Gastrocnemius medialis (tissue), 4 donors: Measurements from ENCODE around the gene MAN2A1. TPM values are rescaled to one million over a fixed set of nuclear protein-coding genes. Genes with fewer than 3 reads are reported as not detected.

ENCODE experiments used
- ATAC-seq, 2 donors: fragments of 150-250 bp; one replicate each; pipeline ENCODE4 v1.9.1; 2016
- DNase-seq, 2 donors: peaks; one replicate each; pipeline ENCODE4 v3.0.0-alpha.2; 2019
- H3K27ac ChIP-seq, 4 donors: fragments of 200-600 bp; sonication (generic); 1 replicate in 1 of 4; 2 replicates in 3 of 4; pipeline ENCODE4 v1.5.1; 2016 to 2018; ENCODE audit warnings: mild to moderate bottlenecking in 2 of 4, moderate library complexity in 1 of 4
- H3K27me3 ChIP-seq, 3 donors: fragments of 200-600 bp; sonication (generic) in 2 of 3; 1 replicate in 1 of 3; 2 replicates in 2 of 3; pipeline versions ENCODE4 v1.5.1 to v1.6.0; 2016 to 2019; ENCODE audit warnings: mild to moderate bottlenecking in 1 of 3, moderate library complexity in 1 of 3
- H3K36me3 ChIP-seq, 2 donors: fragments of 200-600 bp; sonication (generic) in 1 of 2; one replicate each; pipeline ENCODE4 v1.5.1; 2017 to 2018
- H3K4me1 ChIP-seq, 2 donors: fragments of 200-600 bp; sonication (generic) in 1 of 2; one replicate each; pipeline ENCODE4 v1.5.1; 2016 to 2017; ENCODE audit warnings: mild to moderate bottlenecking in 2 of 2
- H3K4me3 ChIP-seq, 4 donors: fragments of 200-600 bp; sonication (generic) in 3 of 4; 1 replicate in 1 of 4; 2 replicates in 3 of 4; pipeline ENCODE4 v1.5.1; 2016 to 2019; ENCODE audit warnings: mild to moderate bottlenecking in 2 of 4
- H3K9me3 ChIP-seq, 3 donors: fragments of 200-600 bp; sonication (generic) in 2 of 3; 1 replicate in 1 of 3; 2 replicates in 2 of 3; pipeline ENCODE4 v1.5.1; 2016 to 2019
- POLR2A ChIP-seq, 2 donors: fragments of 450-650 bp; IDR thresholded peaks; one replicate each; pipeline ENCODE4 v1.6.1; 2017; ENCODE audit warnings: antibody characterized with exemption in 2 of 2, mild to moderate bottlenecking in 2 of 2, moderate library complexity in 2 of 2
- in situ Hi-C, 4 donors: fragments of 200-750 bp; cut with MboI; loops; one replicate each; pipeline versions ENCODE4 v1.15.0 to v1.8.0; 2017; ENCODE audit warnings: low sequenced_read_pairs in 4 of 4
- intact Hi-C: fragments of 100-400 bp; cut with DNase I; formaldehyde crosslinking; loops from one replicate; pipeline ENCODE4 v1.15.1; 2023; ENCODE audit warnings: low total_unique reads
- total RNA-seq, 4 donors: library from RNA; depleted of rRNA; stranded (reverse); fragments of >200 nt; gene quantifications; one replicate each; pipeline versions ENCODE4 v1.1.0 to v1.2.3, GENCODE V29; 2016
- TF ChIP-seq, protein P1 (sequence below), 5 experiments: fragments of 450-650 bp in 3 of 5; fragments of 200-600 bp in 2 of 5; sonication (generic) in 2 of 5; IDR thresholded peaks in 4 of 5; conservative IDR thresholded peaks in 1 of 5; 1 replicate in 4 of 5; 2 replicates in 1 of 5; pipeline ENCODE4 v1.5.1; 2016 to 2019; ENCODE audit warnings: antibody characterized with exemption in 5 of 5, mild to moderate bottlenecking in 3 of 5, moderate library complexity in 3 of 5

Gene MAN2A1
- total RNA-seq, 4 donors from 2014 or later = 15.0 to 28.6 (median 19.8) TPM

DNA sequence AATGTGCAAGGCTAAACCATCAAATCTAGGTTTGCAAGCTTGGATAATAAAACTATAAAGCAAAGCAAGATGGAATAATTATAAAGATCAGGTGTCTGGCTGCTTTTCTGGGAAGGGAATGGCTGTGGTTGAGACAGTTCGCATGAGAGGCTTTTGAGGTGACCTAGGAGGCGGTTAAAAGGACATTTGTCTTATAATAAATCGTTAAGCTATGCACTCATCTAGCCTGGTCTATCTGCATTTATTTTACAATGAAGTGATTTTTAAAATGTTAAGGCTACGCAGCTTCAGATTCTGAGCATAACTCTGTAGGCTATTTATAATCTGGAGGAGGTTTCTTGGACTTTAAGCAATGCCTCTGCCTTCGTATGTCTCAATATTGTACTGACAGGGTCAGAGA lies 29.4 kb upstream of the MAN2A1 start:
- ATAC-seq = no peak
- Histone ChIP-seq H3K9me3 (no peaks in the 10 kb centered on the region), H3K4me1 (no peaks in the 10 kb centered on the region), H3K27me3 (no peaks in the 10 kb centered on the region), H3K27ac (no peak overlapping the region), H3K4me3 (no peak overlapping the region), H3K36me3 (no peaks in the 10 kb centered on the region)
- no peak for TF ChIP-seq POLR2A (IDR thresholded peaks at IDR 0.05)
- TF ChIP-seq, protein P1, sequence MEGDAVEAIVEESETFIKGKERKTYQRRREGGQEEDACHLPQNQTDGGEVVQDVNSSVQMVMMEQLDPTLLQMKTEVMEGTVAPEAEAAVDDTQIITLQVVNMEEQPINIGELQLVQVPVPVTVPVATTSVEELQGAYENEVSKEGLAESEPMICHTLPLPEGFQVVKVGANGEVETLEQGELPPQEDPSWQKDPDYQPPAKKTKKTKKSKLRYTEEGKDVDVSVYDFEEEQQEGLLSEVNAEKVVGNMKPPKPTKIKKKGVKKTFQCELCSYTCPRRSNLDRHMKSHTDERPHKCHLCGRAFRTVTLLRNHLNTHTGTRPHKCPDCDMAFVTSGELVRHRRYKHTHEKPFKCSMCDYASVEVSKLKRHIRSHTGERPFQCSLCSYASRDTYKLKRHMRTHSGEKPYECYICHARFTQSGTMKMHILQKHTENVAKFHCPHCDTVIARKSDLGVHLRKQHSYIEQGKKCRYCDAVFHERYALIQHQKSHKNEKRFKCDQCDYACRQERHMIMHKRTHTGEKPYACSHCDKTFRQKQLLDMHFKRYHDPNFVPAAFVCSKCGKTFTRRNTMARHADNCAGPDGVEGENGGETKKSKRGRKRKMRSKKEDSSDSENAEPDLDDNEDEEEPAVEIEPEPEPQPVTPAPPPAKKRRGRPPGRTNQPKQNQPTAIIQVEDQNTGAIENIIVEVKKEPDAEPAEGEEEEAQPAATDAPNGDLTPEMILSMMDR (IDR thresholded peaks at IDR 0.05 in 4 of 5, conservative IDR thresholded peaks at IDR 0.05 in 1 of 5) = no peak
- in situ Hi-C loops (no loop called here), intact Hi-C loops (no loop called here)
- no peak for DNase-seq

DNA sequence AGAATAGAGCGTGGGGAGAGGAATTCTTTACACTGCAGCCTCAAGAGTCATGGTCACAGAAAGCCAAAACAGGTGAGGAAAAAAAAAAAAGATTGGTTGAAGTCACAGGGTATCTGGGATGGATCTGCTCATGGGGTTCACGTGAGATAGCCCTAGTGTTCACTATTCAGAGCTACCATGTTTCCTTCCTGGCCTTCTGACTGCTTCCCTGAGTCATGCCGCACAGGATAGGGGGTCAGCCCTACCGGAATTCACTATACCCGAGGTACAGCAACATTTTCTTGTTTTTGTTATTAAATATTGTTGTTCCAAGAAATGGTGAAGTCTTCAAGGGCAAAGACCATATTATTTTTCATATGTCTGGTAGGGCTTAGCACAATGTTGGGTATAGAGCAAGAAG lies 21.5 kb upstream of the MAN2A1 start:
- no peak for TF ChIP-seq POLR2A (IDR thresholded peaks at IDR 0.05)
- TF ChIP-seq, protein P1 (IDR thresholded peaks at IDR 0.05 in 4 of 5, conservative IDR thresholded peaks at IDR 0.05 in 1 of 5) = no peak
- ATAC-seq = no peak
- in situ Hi-C loops = no loop called here
- Histone ChIP-seq H3K9me3 (no peaks in the 10 kb centered on the region), H3K27ac (no peak overlapping the region), H3K27me3 (no peaks in the 10 kb centered on the region), H3K4me3 (no peak overlapping the region), H3K36me3 (no peaks in the 10 kb centered on the region), H3K4me1 (no peaks in the 10 kb centered on the region)
- intact Hi-C loops = no loop called here
- no peak for DNase-seq

DNA sequence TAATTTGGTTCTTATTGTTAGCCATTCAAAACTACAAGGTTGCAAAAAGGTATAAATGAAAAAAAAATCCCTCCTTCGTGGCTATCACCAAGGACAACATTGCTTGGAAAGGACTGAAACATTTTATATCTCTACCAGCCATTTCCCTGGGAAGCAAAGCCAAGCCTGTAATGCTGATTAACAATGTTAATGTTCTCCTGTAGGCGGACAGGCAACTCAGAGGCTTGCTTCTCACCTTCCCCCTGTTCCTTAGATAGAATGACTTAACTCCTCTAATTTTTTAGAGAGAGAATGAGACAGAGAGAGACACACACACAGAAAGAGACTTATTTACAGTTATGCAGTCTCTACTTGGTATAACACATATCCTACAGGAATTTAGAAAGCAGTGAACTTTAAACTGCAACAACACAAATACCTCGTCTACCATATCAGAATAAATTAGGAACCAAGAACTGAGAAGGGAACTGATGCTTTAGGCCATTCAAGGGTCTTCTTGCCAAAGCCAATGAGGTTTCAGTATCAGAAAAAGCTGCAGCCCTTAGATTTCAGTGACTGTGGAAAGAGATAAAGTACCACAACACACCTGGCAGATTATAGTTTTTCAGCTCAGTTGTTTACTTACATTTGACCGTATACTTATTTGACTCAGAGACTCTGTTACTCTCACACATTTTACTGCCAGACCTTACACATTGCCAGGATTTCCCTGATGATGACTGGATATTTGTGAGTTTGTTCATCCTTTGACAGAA lies 20.9 kb upstream of the MAN2A1 start:
- H3K4me3 ChIP-seq = no peak overlapping the region
- TF ChIP-seq, protein P1 (IDR thresholded peaks at IDR 0.05 in 4 of 5, conservative IDR thresholded peaks at IDR 0.05 in 1 of 5) = no peak
- no peak for TF ChIP-seq POLR2A (IDR thresholded peaks at IDR 0.05)
- H3K27me3 ChIP-seq = no peaks in the 10 kb centered on the region
- in situ Hi-C loops = no loop called here
- intact Hi-C loops = no loop called here
- DNase-seq (no peak), ATAC-seq (no peak)
- H3K27ac ChIP-seq = no peak overlapping the region
- no peaks in the 10 kb centered on the region for H3K9me3 ChIP-seq
- no peaks in the 10 kb centered on the region for H3K36me3 ChIP-seq
- no peaks in the 10 kb centered on the region for H3K4me1 ChIP-seq

DNA sequence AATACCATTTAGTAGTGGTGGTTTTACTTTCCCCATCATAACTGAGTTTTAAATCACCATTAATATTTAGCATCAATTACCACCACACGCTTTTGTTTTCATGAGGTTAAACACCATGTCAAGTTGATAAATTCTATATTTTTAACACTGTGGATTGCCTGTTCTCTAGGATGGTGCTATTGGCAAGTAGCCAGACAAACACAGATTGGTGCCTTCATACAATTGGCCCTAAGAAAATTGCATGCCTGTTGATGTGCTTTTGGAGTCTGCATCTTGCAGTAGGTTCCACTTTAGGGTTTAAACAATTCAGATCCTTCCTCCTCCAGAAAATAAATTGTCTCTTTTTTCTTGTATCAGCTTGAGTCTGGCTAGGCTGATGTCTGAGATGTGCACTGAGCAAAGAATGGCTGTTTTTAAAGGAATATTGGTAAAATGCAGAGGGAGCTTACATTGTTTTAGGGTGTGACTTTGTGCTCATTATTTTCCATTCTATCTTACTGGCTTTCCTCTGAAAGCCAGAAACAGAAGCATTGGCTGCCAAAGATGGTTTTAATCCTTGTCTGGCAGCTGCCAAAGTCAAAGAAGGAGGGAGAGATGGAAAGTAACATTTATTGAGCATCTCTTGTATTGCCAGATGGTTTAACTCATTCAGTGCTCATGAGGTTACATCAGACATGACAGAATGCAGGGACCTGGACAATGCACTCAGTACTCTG lies 19.6 kb upstream of the MAN2A1 start:
- Histone ChIP-seq H3K27ac (no peak overlapping the region), H3K9me3 (no peaks in the 10 kb centered on the region), H3K36me3 (no peaks in the 10 kb centered on the region), H3K4me1 (no peaks in the 10 kb centered on the region), H3K27me3 (no peaks in the 10 kb centered on the region), H3K4me3 (no peak overlapping the region)
- ATAC-seq (no peak), DNase-seq (no peak)
- intact Hi-C loops (no loop called here), in situ Hi-C loops (no loop called here)
- no peak for TF ChIP-seq POLR2A (IDR thresholded peaks at IDR 0.05)
- TF ChIP-seq, protein P1 (IDR thresholded peaks at IDR 0.05 in 4 of 5, conservative IDR thresholded peaks at IDR 0.05 in 1 of 5) = no peak
